K562 (cell line): ENCODE measurements around the gene PAIP1. TPM values are rescaled to one million over a fixed set of nuclear protein-coding genes. Genes with fewer than 3 reads are reported as not detected.
A peak's percentile ranks its signal among the peaks of the same experiment; 100 is the strongest.

ENCODE experiments used
- BCL6 ChIP-seq: fragments of 250-450 bp; sonication (Bioruptor Pico); IDR thresholded peaks from 2 replicates; pipeline ENCODE4 v1.4.0; 2020
- CTCFL ChIP-seq: IDR thresholded peaks from 2 replicates; pipeline ENCODE4 v1.6.1; 2011; ENCODE audit warnings: borderline replicate concordance, low read depth, mild to moderate bottlenecking, moderate library complexity, low read length; ENCODE audit not compliant: insufficient read depth, poor library complexity, severe bottlenecking
- GMEB1 ChIP-seq: fragments of 250-450 bp; sonication (Bioruptor Pico); IDR thresholded peaks from 2 replicates; pipeline ENCODE4 v1.4.0; 2020; ENCODE audit warnings: mild to moderate bottlenecking
- HNRNPH1 ChIP-seq: fragments of 200-400 bp; formaldehyde crosslinking; optimal IDR thresholded peaks from 2 replicates; pipeline ENCODE3; 2017; ENCODE audit warnings: low read depth, mild to moderate bottlenecking, low read length, moderate library complexity
- HNRNPLL ChIP-seq: fragments of 200-400 bp; formaldehyde crosslinking; IDR thresholded peaks from 2 replicates; pipeline ENCODE4 v1.6.1; 2017; ENCODE audit warnings: low read length, low read depth, mild to moderate bottlenecking; ENCODE audit not compliant: poor library complexity, severe bottlenecking
- MTA1 ChIP-seq: fragments of 450-650 bp; IDR thresholded peaks from 2 replicates; pipeline ENCODE4 v1.6.1; 2017; ENCODE audit warnings: borderline replicate concordance
- MTF1 ChIP-seq: fragments of 250-450 bp; sonication (Bioruptor Pico); IDR thresholded peaks from 2 replicates; pipeline ENCODE4 v1.9.0; 2021; ENCODE audit warnings: moderate library complexity, mild to moderate bottlenecking, inconsistent platforms, borderline replicate concordance
- MXI1 ChIP-seq: IDR thresholded peaks from 2 replicates; pipeline ENCODE4 v1.6.1; 2011; ENCODE audit warnings: low read depth, mild to moderate bottlenecking, improper control_type of control experiment, low read length
- NCOA6 ChIP-seq: fragments of 450-650 bp; IDR thresholded peaks from 2 replicates; pipeline ENCODE4 v1.6.1; 2017; ENCODE audit warnings: mild to moderate bottlenecking
- NR4A1 ChIP-seq, 2 experiments: fragments of 250-450 bp in 1 of 2; fragments of 450-650 bp in 1 of 2; sonication (Bioruptor Pico) in 1 of 2; IDR thresholded peaks; 2 replicates each; pipeline versions ENCODE4 v1.4.0 to v1.6.1; 2016 to 2020; ENCODE audit warnings: mild to moderate bottlenecking in 2 of 2, missing compliant biosample characterization in 1 of 2, missing genetic modification characterization in 1 of 2, moderate library complexity in 1 of 2
- POLR2H ChIP-seq: IDR thresholded peaks from 2 replicates; pipeline ENCODE4 v1.6.1; 2016; ENCODE audit warnings: missing genetic modification characterization, low read depth, mild to moderate bottlenecking, control low read depth, missing compliant biosample characterization, moderate library complexity
- SFPQ ChIP-seq: fragments of 200-400 bp; formaldehyde crosslinking; IDR thresholded peaks from 2 replicates; pipeline ENCODE4 v1.6.1; 2017; ENCODE audit warnings: mild to moderate bottlenecking, low read depth, low read length, moderate library complexity
- SOX6 ChIP-seq: fragments of 450-650 bp; IDR thresholded peaks from 2 replicates; pipeline ENCODE4 v1.6.1; 2014; ENCODE audit warnings: mild to moderate bottlenecking
- ZBTB33 ChIP-seq: sonication (generic); formaldehyde crosslinking; IDR thresholded peaks from 2 replicates; pipeline ENCODE4 v1.8.1; 2023; ENCODE audit warnings: mild to moderate bottlenecking, missing genetic modification reagents
- ZC3H11A ChIP-seq: IDR thresholded peaks from 2 replicates; pipeline ENCODE4 v1.6.1; 2012; ENCODE audit warnings: low read depth, low read length, improper control_type of control experiment
- ZNF311 ChIP-seq: fragments of 250-450 bp; sonication (Bioruptor Pico); IDR thresholded peaks from 2 replicates; pipeline ENCODE4 v1.4.0; 2020; ENCODE audit warnings: mild to moderate bottlenecking, moderate library complexity
- ZNF347 ChIP-seq: fragments of 450-650 bp; formaldehyde crosslinking; IDR thresholded peaks from 2 replicates; pipeline ENCODE4 v1.4.0; 2020; ENCODE audit warnings: low read depth, mild to moderate bottlenecking, moderate library complexity
- ZNF583 ChIP-seq: fragments of 250-450 bp; sonication (Bioruptor Pico); IDR thresholded peaks from 2 replicates; pipeline ENCODE4 v1.4.0; 2020
- polyA plus RNA-seq, 8 experiments: library from polyadenylated mRNA; depleted of rRNA in 4 of 8; stranded (reverse) in 5 of 8; unstranded in 3 of 8; fragments of >200 nt; fragmentation: Nextera tagmentation in 2 of 8; fragmentation: Illumina TruSeq in 1 of 8; extraction: Ambion mirVana in 2 of 8; extraction: Trizol in 1 of 8; gene quantifications; 2 replicates each; pipeline versions ENCODE4 v1.2.1 to v1.2.3, GENCODE V29; 2011 to 2014; ENCODE audit warnings: inconsistent platforms in 1 of 8, missing spikeins in 1 of 8
- total RNA-seq, 7 experiments: library from RNA; depleted of rRNA in 6 of 7; stranded (reverse); fragments of >200 nt in 6 of 7; fragmentation: Illumina TruSeq in 2 of 7; extraction: Trizol in 2 of 7; gene quantifications; 2 replicates each; pipeline versions ENCODE4 v1.2.1 to v1.2.3, GENCODE V29; 2011 to 2021; ENCODE audit warnings: low replicate concordance in 1 of 7
- TF ChIP-seq, protein P1 (sequence below): fragments of 250-450 bp; sonication (Bioruptor Pico); IDR thresholded peaks from 2 replicates; pipeline ENCODE4 v1.5.0; 2021

The PAIP1 gene
- total and polyA plus RNA-seq, 9 of the 15 experiments (the other 6 are each of a cell fraction or from before 2014, with no cell fraction given), result 51.7 to 181 (median 102) TPM

DNA sequence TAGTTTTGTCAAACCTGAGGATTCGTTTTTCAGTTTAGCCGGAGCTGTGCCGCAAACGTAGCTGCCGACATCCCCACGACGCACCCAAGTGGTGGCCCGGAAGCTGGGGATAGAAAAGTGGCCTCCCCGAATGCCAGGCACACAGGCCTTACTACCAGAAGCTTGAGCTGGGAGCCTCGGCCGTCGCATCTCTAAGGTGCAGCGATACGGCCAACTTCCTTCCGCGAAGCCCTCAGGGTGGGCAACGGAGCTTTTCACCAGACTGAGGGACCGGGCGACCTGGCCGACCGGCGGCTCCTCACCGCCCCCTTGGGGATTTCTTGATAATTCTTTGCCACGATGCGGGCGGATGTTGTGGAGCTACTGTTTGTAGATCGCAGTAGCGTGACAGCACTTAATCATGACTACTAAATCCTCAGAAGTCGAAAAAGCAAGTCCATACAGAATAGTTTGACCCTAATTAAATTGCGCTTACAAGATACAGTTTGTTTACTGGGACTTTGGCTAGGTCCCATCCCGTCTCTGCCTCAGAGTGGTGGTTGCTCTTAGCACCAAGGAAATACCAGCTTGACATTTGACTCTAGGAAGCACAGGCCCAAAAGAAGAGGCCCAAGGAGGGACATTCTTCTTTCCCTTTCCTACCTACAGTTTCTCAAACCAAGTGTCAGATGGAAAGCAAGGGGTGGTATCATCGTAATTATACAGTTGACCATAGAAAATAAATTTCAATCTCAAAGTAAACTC lies 72.6 kb downstream of the PAIP1 start (continued):
- TF ChIP-seq HNRNPH1 (no peak), SOX6 (peak; percentile 15; the same call in 1 of the 2 replicates), ZNF311 (CRISPR knock-in tag) (no peak), MTF1 (CRISPR knock-in tag) (no peak), MXI1 (no peak), NR4A1 (CRISPR knock-in tag; IDR thresholded peaks at IDR 0.05) (no peak), NR4A1 (tag; IDR thresholded peaks at IDR 0.05) (0 out of 2 replicates have a peak, but pooled peaks have one; percentile 72), ZC3H11A (no peak), POLR2H (tag) (peak; percentile 91), GMEB1 (CRISPR knock-in tag) (no peak), ZBTB33 (CRISPR knock-in tag) (no peak), SFPQ (no peak), CTCFL (peak; percentile 70), NCOA6 (no peak), HNRNPLL (no peak), MTA1 (no peak), ZNF583 (CRISPR knock-in tag) (no peak), ZNF347 (CRISPR knock-in tag) (no peak), BCL6 (CRISPR knock-in tag) (no peak)
- TF ChIP-seq, protein P1, sequence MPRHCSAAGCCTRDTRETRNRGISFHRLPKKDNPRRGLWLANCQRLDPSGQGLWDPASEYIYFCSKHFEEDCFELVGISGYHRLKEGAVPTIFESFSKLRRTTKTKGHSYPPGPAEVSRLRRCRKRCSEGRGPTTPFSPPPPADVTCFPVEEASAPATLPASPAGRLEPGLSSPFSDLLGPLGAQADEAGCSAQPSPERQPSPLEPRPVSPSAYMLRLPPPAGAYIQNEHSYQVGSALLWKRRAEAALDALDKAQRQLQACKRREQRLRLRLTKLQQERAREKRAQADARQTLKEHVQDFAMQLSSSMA (CRISPR knock-in tag), result peak; percentile 8; the same call in 1 of the 2 replicates
